ENCODE measurements around the gene KCTD4.

- TF ChIP-seq CTCF (IDR thresholded peaks at IDR 0.05) (no peak), POLR2A (IDR thresholded peaks at IDR 0.05) (no peak), EP300 (IDR thresholded peaks at IDR 0.05) (no peak)
Observed at GRCh38 chr13:45238945-45239795, 38.3 kb upstream of the KCTD4 start.
